Activated CD8-positive, alpha-beta memory T cell treated with anti-CD3 and anti-CD28 coated beads, Interleukin-2, amount 50 U/mL, for 4 hours (primary cell): ENCODE results near the gene CES2.

ENCODE experiments used
- DNase-seq: peaks from one replicate; pipeline ENCODE4 v3.0.0-alpha.2; 2020

The CES2 gene

GRCh38 chr16:66902648-66903543, 32.4 kb upstream of the CES2 start:
- DNase-seq = no peak

GRCh38 chr16:66903544-66904427, 31.5 kb upstream of the CES2 start:
- DNase-seq = no peak

DNA sequence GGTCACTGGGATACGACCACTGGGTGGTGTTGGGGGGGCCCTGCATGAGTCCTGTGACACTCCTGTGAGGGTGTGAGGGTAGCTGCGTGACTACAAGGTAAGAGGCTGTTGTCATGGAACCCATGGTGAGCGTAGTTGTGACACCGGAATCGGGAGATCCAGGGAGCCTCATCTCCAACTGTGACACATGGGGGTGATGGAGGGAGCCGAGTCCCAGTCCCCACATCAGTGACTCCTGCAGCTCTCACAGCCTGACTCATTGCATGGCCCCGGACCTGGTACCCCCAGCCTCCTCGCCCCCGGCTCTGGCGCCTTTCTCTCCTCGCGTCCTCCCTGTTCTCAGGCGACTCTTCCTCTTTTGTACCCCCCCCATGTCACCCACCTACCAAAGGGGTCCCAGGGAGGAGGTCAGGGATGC, 30.9 kb upstream of the CES2 start:
- DNase-seq = no peak

- DNase-seq = no peak
These were observed 30.3 kb upstream of the CES2 start for GRCh38 chr16:66904846-66905632.

DNA sequence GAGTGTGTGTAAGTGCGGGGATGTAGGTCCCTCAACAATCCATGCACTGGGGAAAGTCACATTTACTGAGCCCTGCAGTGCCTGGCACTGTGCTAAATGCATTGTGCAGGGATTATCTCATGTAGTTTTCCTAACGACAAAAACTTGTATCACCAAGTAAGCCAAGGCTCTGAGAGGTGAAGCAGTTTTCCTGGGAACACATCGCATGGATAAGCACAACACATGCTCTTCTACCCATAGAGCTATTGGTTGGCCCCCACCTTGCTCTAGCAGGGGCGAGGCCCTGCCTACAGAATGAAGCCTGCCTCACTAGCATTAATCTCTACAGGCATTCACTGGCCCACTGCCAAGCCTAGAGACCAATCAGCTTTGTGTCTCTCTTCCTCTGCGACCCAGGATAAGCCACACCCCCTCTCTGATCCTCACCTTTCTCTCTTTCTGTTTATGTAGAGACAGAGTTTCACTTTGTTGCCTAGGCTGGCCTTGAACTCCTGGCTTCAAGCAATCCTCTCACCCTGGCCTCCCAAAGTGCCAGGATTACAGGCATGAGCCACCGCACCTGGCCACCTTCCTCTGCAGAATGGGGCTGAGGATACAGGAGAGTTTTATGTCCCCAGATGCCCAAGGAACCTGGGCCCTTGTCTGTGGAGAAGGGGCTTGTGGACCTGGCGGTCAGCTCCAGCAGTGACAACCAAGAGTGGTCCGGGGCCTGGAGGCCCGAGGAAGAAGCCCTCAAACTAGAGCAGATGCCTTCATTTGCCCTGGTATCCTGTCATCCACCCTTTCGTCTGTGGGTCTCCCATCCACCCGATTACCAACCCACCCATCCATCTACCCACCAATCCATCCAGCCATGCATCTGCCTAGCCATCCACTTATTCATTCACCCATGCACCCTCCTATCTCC, 29.4 kb upstream of the CES2 start:
- DNase-seq = no peak

GRCh38 chr16:66906916-66907836, 28.1 kb upstream of the CES2 start:
- no peak for DNase-seq

- no peak for DNase-seq
These were observed 27.2 kb upstream of the CES2 start for GRCh38 chr16:66908116-66908515.

GRCh38 chr16:66908762-66909559, 26.4 kb upstream of the CES2 start:
- no peak for DNase-seq

- DNase-seq = no peak
These were observed 25.0 kb upstream of the CES2 start for GRCh38 chr16:66910175-66910940.

- no peak for DNase-seq
These were observed 24.2 kb upstream of the CES2 start for GRCh38 chr16:66911112-66911511.

DNA sequence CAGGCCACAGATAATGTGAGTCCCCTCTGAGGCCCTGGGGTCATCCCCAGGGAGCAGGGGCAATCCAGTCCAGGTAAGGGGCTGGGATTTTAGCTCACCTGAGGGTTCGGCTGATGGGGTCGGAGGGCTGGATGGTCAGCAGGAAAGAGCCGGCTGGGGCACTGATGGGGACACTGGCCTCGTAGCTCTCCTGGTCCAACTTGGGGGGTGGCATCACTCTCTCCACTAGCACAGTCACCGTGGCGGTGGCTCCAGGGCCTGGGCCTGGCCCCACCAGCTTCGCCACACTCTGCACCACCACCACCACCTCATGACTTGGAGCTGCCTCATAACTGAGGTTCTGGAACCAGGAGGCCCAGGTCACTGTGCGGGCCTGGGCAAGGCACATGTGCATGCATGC, 23.5 kb upstream of the CES2 start:
- no peak for DNase-seq

DNA sequence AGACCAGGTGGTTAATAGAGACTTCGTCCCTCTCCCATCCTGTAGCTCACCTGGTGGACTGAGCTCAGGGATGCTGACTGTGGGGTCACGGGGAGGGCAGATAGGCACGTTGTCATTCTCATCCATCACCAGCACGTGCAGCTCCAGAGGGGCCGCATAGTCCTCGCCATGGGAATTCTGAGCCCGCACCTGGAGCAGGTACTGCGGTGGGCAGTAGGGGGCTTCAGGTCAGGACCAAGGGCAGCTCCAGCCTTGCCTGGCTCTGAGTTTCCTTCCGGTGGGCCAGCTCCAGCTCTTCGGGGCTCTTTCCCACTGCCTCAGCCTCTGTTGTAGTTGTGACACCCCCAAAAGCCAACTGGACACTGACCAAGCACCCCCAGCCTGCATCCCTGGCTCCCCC, 22.2 kb upstream of the CES2 start:
- DNase-seq = no peak

GRCh38 chr16:66913711-66914110, 21.6 kb upstream of the CES2 start:
- no peak for DNase-seq

GRCh38 chr16:66914541-66914940, 20.8 kb upstream of the CES2 start:
- DNase-seq = no peak

DNA sequence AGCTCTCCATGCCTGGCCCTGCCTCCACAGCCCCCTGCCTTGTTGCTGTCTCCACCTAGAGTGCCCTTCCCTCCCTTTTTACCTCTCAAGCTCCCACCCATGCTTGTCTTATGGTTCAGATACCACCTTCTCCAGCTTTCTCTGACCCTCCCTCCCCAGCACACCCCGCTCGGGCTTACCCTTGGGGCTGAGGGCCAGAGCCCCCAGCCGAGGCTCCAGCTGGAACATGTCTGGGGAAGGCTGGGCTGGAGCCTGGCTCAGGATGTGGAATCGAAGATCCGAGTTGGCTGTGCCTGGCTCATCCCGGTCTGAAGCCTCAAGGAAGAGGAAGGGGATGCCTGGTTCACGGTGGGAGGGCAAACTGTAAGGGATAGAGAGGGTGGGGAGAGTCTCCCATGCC, 20.3 kb upstream of the CES2 start:
- no peak for DNase-seq

- no peak for DNase-seq
These were observed 18.8 kb upstream of the CES2 start for GRCh38 chr16:66916518-66916917.

DNA sequence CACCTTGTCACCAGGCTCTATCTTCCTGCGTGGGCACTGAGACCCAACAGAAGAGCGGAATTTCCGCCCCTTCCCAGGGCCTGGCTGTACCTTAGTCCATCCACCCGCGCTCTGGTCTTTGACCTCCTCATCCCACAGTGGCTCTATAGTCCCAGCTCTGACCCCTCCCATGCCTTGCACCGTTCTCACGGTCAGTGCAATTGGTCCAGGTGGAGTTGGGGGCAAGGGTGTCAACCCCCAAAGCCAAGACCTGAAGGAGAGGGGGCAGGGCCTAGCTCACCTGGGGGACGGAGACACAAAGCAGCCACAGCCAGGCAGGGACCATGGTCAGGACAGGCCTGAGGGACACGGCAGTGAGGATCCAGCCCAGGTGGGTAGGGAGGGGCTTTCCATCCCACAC, 17.6 kb upstream of the CES2 start:
- no peak for DNase-seq

DNA sequence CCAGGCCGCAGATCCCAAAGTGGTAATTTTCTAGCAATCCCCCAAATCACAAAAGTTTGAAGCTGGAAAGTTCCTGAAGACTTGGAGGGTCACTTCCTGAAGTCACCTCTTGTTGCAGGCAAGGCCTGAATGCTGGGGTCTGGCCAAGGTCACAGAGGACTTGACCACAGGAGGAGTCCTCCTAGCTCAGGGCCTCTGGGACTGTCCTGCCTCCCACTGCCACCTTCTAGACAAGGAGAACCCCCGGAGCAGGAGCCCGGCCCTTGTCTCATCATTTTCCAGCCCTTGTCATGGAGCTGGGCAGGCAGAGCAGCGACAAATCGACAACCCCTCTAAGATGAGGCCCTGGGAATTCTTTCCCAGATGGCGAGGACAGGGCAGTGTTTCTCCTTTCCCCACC, 17.0 kb upstream of the CES2 start:
- DNase-seq = no peak
